Measurements from ENCODE around the gene PER3. TPM values are rescaled to one million over a fixed set of nuclear protein-coding genes. Genes with fewer than 3 reads are reported as not detected.

The PER3 gene
- total and polyA plus RNA-seq, 2 of the 13 experiments (the other 11 are each of a cell fraction or from before 2014, with no cell fraction given), result 3.0 to 6.0 TPM

Other genes with a start within 250 kb of the PER3 start
- 75.3 and 102 TPM in 2 replicates for gene VAMP3, start 13.0 kb upstream of the PER3 start, total RNA-seq (2016; rRNA removed; fragmentation: Illumina TruSeq; extraction: Trizol)
- 75.8 and 88.7 TPM in 2 replicates for gene VAMP3, start 13.0 kb upstream of the PER3 start, polyA plus RNA-seq (2011; rRNA removed)
- gene UTS2, start 68.8 kb downstream of the PER3 start, total RNA-seq (2016; rRNA removed; fragmentation: Illumina TruSeq; extraction: Trizol), result not detected in 2 replicates
- gene UTS2, start 68.8 kb downstream of the PER3 start, polyA plus RNA-seq (2011; rRNA removed), result not detected in 2 replicates
- gene TNFRSF9, start 156.5 kb downstream of the PER3 start, total RNA-seq (2016; rRNA removed; fragmentation: Illumina TruSeq; extraction: Trizol), result 0.07 TPM in 2 replicates
- not detected in 2 replicates for gene TNFRSF9, start 156.5 kb downstream of the PER3 start, polyA plus RNA-seq (2011; rRNA removed)
- 296 and 409 TPM in 2 replicates for gene PARK7, start 177.4 kb downstream of the PER3 start, total RNA-seq (2016; rRNA removed; fragmentation: Illumina TruSeq; extraction: Trizol)
- gene PARK7, start 177.4 kb downstream of the PER3 start, polyA plus RNA-seq (2011; rRNA removed), result 160 and 212 TPM in 2 replicates
- gene ERRFI1, start 242.0 kb downstream of the PER3 start, total RNA-seq (2016; rRNA removed; fragmentation: Illumina TruSeq; extraction: Trizol), result 84.4 and 99.5 TPM in 2 replicates
- gene ERRFI1, start 242.0 kb downstream of the PER3 start, polyA plus RNA-seq (2011; rRNA removed), result 634 and 753 TPM in 2 replicates